Activated CD4-positive, alpha-beta T cell treated with anti-CD3 and anti-CD28 coated beads, Interleukin-2, amount 50 U/mL, for 1 hour (primary cell): ENCODE data around the gene RABAC1.

Source experiments
- DNase-seq: peaks from one replicate; pipeline ENCODE4 v3.0.0-alpha.2; 2020

The RABAC1 gene

GRCh38 chr19:41913538-41914423 is 45.3 kb downstream of the RABAC1 start:
- DNase-seq: no peak

- DNase-seq: peak; percentile 33
Observed at GRCh38 chr19:41912899-41913537, 46.1 kb downstream of the RABAC1 start.

- no peak for DNase-seq
Observed at GRCh38 chr19:41911889-41912731, 47.0 kb downstream of the RABAC1 start.

- DNase-seq: no peak
Observed at GRCh38 chr19:41910992-41911888, 47.9 kb downstream of the RABAC1 start.

- DNase-seq: no peak
Observed at GRCh38 chr19:41910240-41910991, 48.7 kb downstream of the RABAC1 start.

- no peak for DNase-seq
Observed at GRCh38 chr19:41909706-41910105, 49.4 kb downstream of the RABAC1 start.

GRCh38 chr19:41908724-41909464 is 50.2 kb downstream of the RABAC1 start:
- no peak for DNase-seq

- no peak for DNase-seq
Observed at GRCh38 chr19:41907994-41908615, 51.0 kb downstream of the RABAC1 start.

- no peak for DNase-seq
Observed at GRCh38 chr19:41906916-41907680, 52.0 kb downstream of the RABAC1 start.
